ENCODE results near the gene NTM. TPM values are rescaled to one million over a fixed set of nuclear protein-coding genes. Genes with fewer than 3 reads are reported as not detected.

Gene NTM
- total and polyA plus RNA-seq, 2 of the 8 experiments (the other 6 are each of a cell fraction or from before 2014, with no cell fraction given): 13.4 to 20.0 TPM

- TF ChIP-seq CEBPB (IDR thresholded peaks at IDR 0.05; ENCODE audit: low read depth, low read length): no peak
These were observed 286.4 kb downstream of the NTM start (continued) for GRCh38 chr11:131656839-131657211.
